Stimulated activated CD8-positive, alpha-beta memory T cell treated with anti-CD3 and anti-CD28 coated beads, Interleukin-7, amount 100 ng/mL, for 1 hour (primary cell): Measurements from ENCODE around the gene HSD3B7.

Experiments used
- DNase-seq, 2 donors: peaks; one replicate each; pipeline ENCODE4 v3.0.0-alpha.2; 2020; ENCODE audit warnings: low read depth in 2 of 2

The HSD3B7 gene

DNA sequence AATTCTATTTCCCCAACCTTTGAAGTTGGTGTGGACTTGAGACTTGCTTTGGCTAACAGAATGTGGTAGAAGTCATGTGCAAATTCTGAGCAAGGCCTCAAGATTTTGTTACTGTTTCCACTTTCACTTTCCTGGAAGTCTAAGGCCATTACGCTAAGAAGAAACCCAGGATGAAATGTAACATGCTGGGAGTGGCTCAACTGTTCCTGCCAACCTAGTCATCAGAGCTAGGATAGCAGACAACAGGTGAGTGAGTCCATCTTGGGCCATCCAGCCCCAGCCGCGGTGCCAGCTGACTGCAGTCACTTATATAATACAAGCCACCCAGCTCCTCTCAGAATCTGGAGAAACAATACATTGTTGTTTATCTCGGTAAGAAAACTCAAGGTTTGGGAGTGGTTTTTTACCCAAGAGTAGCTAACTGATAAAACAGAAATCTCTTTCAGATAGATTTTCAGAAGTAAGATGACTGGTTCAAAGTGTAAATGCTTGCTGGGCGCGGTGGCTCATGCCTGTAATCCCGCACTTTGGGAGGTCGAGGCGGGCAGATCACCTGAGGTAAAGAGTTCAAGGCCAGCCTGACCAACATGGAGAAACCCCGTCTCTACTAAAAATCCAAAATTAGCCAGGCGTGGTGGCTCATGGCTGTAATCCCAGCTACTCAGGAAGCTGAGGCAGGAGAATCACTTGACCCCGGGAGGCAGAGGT, 37.7 kb downstream of the HSD3B7 start:
- DNase-seq = no peak

DNA sequence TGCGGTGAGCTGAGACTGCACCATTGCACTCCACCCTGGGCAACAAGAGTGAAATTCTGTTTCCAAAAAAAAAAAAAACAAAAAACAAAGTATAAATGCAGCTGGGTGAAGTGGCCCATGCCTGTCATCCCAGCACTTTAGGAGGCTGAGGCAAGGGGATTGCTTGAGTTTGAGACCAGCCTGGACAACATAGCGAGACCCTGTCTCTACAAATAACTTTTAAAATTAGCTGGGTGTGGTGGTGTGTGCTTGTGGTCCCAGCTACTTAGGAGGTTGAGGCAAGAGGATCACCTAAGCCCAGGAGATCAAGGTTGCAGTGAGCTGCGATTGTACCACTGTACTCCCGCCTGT, 38.2 kb downstream of the HSD3B7 start:
- no peak for DNase-seq

GRCh38 chr16:31023627-31024226, 38.7 kb downstream of the HSD3B7 start:
- no peak for DNase-seq

DNA sequence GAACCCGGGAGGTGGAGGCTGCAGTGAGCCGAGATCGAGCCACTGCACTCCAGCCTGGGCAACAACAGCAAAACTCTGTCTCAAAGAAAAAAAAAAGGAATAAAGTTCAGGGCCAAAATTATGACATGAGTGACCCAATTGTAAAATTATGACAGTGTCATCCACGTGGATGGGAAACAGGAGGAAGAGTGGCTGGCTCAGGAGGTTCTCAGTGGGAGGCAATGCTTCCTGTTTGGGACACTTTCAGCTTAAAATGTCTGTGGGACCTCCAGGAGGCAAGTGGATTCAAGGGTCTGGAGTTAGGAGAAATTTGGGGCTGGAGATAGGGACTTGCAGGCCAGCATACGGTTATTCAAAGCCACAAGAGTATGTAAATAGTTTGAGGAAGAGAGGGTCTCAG, 40.3 kb downstream of the HSD3B7 start:
- DNase-seq = no peak

GRCh38 chr16:31029272-31029671, 44.3 kb downstream of the HSD3B7 start:
- no peak for DNase-seq

DNA sequence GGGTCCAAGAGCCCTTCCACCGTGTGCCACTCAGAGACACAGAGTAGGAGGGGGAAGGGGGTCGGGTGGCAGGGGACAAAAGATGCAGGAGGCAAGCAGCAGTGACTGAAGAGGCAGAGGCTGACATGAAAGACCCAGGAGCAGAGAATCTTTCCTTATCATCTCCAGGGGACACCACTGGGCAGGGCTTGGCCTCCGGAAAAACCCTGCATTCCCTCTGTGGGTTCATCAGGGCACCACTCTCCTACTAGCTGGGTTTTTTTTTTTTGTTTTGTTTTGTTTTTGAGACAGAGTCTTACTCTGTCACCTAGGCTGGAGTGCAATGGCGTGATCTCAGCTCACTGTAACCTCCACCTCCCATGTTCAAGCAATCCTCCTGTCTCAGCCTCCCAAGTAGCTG, 46.3 kb downstream of the HSD3B7 start:
- no peak for DNase-seq

GRCh38 chr16:31032736-31033708, 48.0 kb downstream of the HSD3B7 start, which contains the start of gene STX4:
Gene STX4, plus strand, starts transcription at chr16:31033558. Its CDS starts 248 bp downstream, at chr16:31033806.
- peak; percentile 93 to 94 for DNase-seq

GRCh38 chr16:31033709-31034492, 48.9 kb downstream of the HSD3B7 start:
- peak; percentile 67 to 81 for DNase-seq

DNA sequence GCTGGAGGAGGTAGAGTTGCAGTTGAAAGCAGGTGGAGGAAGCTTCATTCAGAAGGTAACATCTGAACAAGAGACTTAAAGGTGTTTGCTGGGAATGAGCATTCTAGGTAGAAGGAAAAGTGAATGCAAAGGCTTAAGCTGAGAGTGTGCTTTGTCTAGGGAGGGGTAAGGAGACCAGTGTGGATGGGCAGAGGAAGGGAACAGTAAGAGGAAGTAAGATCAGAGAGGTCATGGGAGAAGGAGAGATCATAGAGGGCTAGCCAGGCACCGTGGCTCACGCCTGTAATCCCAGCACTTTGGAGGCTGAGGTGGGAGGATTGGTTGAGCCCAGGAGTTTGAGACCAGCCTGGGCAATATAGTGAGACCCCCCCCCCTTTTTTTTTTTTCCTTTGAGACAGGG, 51.7 kb downstream of the HSD3B7 start:
- DNase-seq = no peak
